Activated naive CD4-positive, alpha-beta T cell treated with anti-CD3 and anti-CD28 coated beads, Interleukin-2, amount 50 U/mL, for 16 hours (primary cell): ENCODE results near the gene TMEM253.

Experiments used
- DNase-seq: peaks from one replicate; pipeline ENCODE4 v3.0.0-alpha.2; 2020

The TMEM253 gene

DNA sequence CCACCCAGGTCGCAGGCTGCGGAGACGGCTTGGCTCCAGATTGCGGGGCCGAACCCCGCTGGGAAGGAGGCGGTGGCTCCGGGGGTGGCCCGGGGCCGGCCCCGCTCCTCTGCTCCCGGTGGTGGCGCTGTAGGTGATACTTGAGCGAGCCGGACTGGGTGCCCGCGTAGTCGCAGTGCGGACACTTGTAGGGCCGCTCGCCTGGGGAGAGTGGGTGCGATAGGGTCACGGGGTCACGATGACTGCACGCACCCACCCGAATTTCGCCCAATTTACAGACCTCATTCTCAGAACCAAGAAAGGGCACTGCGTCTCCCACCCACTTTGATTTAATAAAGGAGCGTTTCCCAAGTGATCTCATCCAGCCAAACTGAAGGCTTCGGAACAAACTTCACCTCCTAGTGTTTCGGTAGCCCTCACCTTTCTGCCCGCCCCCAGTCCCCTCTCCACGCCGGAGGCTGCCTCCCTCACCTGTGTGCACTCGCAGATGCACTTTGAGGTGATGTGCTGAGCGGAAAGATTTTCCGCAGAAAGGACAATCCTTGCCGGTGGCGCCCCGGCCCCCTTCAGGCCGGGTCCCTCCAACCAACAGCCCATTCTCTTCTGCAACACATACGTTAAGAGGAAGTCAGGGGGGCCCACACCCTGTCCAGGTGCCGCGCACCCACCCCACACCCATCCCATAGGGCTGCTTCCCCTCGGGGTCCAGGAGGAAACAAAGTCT lies 9.8 kb upstream of the TMEM253 start:
- DNase-seq: no peak

DNA sequence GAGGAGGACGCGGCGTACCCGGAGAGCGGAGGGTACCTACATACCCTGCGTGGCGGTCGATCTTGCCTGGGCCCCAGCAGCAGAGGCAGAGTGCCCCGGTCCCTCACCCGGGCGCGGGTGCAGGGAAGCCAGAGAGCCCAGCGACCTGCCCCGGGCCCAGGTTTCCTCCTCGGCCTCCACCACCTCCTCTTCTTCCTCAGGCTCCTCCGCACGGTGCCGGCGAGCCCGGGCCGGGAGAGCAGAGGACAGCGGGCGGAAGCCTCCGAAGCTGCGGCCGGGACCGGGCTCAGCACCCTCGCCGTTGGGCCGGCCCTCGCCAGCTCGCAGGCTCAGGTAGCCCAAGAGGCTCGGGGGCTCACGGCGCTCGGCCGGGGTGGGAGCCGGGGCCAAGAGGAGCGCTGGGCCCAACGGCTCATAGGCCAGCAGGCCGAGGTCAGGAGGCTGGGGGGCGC lies 9.0 kb upstream of the TMEM253 start:
- DNase-seq: no peak

DNA sequence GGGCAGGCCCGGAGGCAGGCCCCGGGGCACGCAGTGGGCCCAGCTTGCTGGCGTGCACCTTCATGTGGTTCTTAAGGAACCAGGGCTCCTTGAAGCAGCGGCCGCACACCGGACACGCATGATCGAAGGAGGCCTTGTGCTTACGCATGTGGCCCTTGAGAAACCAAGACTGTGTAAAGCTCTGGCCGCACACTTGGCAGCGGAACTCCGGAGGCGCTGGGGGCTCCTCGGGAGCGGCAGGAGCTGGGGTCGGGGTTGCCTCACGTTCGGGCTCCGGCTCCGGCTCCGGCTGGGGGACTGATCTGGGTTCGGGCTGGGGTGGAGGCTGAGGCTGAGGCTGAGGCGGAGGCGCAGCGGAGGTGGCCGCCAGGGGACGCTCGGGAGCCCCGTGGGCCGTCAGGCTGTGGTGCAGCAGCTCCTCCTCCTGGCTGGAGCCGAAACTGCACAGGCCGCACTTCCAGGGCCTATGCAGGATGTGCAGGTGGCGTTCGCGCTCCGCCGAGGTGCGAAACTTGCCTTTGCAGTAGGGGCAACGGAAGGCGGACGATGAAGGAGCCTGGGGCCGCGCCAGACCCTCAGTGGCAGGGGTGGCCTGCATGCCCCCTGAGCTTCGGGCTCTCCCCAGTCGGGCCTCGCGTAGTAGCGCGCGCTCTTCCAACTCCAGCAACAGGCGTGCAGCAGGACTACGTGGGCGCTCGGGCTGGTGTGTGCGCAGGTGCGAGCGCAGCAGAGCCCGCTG lies 8.4 kb upstream of the TMEM253 start:
- DNase-seq: peak; percentile 92

DNA sequence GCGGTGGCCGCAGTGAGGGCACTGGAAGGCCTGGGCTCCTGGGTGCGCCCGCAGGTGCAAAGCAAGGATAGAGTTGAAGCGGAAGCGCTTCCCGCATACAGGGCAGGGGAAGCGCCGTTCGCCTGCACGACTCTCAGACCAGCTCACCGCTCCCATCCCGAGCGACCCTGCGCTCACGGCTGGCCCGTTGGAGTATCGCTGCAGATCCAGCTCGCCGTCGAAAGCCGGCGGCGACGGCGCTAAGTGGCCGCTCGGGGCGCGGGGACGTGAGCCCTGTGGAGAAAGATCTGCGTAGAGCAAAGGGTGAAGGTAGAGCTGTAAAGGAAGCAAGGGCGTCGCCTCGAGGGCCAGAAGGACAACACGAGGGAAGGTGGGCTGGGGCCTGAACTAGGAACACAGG lies 7.8 kb upstream of the TMEM253 start:
- no peak for DNase-seq

DNA sequence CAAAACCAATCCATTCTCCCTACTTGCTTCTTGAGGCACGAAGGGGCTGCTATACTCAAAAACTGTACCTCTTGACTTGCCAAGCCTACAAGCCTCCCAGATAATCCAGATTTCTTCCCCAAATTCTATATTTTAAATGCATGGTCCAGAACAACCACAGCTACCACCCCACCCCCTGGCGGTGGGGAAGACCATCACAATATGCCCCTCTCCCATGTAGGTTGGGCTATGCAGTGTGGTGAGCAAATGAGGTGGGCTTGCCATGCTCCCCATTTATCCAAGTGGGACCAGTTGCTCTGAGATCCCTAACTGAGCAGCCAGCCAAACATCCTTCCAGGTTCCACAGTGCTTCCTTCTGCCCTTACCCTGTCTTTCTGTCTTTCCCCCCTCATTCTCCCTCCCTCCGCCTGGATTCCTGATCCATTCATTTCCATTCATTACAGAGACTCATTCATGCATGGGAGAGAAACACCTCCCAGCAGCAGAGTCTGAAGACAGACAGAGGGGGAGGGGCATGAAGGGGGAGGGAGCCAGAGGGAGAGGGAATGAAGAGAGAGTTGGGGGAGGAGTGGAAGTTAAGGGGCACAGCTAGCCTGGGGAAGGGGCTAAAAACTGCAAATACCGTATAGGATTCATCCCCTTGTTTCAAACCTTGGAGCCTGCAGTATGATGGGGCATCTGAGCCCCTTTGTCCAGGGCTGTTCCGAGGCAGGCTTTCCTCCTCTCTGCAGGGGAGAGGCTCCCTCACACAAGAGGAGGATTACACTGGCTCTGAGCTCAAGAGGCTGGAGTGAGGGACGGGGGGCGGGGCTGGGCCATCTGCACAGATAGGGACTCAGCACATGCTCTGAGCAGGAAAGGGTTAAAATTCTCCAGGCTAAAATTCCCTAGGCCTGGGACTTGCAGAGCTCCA lies 6.8 kb upstream of the TMEM253 start:
- DNase-seq: no peak

DNA sequence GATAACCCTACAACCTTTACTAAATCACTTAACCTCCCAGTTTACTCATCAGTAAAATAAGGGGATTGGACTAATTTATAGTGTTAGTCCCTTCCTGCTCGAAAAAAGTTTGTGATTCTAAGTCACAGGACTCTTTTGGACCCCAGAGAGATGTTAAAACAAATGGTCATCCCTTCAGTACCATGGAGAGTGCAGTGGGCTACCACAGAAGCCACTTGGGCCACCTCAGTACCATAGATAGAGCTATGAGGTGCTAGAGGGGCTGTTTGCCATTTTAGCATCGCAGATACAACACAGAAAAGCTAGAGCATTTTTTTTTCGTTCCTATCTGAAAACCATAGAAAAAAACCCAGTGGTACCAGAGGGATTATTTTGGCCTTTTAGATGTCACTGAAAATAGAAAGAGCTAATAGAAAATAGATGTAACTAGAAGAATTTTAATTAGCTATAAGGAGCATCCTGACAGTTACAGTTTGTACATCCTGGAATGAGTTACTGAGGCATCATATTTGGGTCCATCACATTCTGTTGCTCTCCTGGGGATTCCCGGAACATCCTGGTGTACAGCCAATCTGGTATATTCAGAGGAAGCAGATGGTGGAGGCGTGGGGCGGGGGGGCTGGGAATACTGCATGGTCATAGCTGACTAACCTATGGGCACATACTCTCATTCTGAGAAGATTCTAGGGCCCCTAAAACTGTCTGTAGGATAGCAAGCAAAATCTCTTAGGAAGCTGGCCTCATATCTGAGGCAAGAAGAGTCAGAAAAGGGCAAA lies 5.2 kb upstream of the TMEM253 start:
- no peak for DNase-seq

DNA sequence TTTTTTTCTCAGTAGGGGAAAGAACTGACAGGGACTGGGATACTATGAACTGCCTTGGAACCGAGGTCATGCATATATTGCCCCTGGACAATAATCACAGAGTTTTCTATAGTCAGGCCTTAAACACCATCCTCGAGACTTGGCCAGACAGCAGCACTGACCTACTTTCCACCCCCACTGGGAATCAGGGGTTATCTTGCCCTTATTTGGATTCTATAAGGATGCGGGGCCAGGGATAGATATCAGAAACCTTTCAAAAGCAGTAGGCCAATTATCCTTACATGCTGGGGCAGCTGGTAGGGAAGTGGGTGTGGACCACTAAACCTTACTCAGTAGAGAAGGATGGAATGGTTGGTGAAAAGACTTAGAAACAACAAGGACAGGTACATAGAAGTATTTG lies 4.4 kb upstream of the TMEM253 start:
- DNase-seq: no peak

DNA sequence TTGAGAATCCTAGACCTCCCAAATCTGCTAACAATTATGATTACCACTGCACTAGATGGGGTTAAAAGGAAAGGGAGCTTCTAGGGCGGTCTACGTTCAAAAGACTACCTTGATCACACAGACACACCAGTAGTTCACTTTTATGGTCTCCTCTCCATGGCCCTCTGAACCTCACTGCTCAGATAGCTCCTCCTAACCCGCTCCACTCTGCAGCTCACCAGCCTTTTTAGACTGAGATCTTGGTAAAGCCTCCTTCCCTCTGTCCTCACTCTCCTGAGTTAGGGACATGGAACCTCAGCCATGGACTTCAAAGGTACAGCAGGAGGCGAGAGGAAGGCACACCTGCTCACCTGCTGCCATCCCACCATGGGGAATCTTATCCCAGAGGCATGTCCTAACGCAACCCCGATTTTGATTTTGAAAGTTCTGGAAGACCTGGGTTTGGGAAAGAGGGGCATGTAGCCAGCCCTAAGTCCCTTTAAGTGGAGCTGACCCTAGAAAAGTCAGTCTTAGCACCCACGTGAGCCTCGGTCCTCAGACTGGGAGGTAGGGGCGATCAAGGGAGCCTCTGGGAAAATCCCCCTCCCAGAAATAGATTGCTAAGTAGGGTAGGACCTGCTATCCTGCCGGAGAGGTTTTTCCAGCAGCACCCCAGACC lies 3.8 kb upstream of the TMEM253 start:
- no peak for DNase-seq

DNA sequence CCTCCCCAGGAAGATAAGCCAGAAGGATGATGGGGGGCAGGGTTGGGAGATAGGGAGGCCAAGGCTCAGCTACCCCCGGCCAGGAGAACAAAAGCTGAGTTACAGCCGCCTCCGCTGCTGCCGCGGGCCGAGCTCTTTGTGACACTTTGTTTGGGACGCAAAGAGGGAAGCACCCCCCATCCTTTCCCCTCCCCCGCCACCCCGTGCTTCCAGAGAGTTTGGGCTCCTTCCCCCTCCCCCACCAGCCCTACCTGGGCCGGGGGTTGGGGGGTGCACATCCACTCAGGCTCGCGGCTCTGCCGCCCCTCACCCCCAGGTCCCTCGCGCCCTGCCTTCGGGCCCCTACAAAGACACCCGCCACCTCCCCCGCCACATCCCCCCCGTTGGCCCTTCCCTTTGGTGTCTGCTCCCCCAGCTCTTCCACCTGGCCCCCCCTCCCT lies 3.2 kb upstream of the TMEM253 start:
- no peak for DNase-seq

DNA sequence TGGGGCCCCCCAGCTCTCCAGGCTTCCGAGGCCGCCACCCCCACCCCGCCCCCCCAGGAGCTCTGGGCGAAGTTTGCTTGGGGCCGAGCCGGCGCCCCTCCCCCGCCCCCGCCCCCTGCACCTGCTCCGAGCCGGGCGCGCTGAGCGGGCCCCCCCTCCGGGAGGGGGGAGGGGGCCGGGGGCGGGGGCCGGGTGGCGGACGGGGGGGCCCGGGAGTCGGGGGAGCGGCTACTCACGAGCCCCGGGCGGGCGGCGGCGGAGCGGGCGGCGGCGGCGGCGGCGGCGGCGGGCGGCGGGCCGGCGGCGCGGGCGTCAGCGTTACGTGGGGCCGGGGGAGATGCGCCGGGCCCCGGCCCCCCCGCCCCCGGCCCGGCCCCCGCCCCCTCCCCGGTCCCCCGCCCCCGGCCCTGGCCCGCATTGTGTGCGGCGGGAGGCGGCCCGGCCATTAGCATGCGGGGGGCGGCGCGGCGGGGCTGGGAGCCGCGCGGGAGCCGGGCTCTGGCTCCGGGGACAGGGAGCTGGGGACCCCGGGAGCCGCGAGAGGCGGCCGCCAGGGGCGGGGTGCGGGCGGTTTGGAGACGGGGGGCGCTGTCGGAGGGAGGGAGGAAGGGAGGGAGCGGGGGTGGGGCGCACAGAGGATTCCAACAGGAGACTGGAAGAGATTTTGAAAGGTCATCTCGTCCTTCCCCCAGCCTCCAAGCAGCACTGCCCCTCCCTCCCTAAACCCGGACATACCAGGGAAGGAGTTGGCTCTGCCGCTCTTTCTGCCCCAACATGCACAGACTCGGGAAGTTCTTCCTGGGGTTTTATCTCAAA lies 2.6 kb upstream of the TMEM253 start, which contains the start of gene ZNF219:
Gene ZNF219, minus strand, starts transcription at position 580 of the 816 bp plus-strand sequence. CDS start 5,064 bp downstream, outside the sequence.
- DNase-seq: peak; percentile 35

DNA sequence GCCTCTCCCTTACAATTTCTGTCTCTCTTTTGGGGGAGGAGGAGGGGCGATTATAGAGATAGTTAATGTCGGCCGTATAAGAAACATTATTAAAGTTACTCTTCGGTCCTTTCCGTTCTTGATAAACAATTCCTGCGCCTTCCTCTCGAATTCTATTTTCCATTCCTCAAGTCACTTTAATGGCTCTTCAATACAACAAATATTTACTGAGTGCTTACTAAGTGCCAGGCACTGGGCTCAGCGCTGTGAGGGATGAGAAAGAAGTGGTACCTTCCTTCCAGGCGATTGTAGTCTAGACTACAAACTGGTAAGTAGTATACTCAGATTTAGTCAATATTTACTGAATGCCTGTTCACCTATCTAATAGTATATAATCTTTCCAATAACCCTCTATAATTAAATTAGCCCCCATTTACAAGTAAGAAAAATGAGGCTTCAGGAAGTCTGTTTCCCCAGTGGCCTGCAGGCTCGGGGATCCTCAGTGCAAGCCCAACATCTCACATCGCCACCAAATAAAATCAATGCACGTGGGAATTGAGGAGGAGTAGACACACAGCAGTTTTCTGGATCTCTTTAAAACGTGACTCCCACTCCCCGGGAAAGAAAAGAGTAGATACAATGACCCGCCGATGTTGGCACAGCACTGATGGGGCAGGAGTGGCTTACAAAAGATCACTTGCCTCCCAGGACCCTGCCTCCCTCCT lies 1.8 kb upstream of the TMEM253 start:
- DNase-seq: no peak

DNA sequence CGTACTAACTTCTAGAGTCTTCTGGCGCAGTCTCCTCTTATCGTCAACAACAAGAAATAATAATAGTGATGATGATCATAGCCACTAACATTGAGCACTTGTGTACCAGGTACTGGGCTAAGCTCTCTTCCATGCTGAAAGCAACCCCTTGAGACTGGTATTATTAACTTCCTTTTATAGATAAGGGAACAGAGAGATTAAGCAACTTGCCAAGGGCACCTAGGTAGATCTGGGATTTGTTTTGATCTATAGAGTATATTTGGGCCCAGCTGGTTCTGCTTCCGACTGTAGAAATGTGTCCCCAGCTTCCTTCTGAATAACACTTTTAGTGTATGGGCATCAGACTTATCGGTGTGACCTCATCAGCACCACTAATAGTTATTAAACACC lies 1.3 kb upstream of the TMEM253 start:
- no peak for DNase-seq

DNA sequence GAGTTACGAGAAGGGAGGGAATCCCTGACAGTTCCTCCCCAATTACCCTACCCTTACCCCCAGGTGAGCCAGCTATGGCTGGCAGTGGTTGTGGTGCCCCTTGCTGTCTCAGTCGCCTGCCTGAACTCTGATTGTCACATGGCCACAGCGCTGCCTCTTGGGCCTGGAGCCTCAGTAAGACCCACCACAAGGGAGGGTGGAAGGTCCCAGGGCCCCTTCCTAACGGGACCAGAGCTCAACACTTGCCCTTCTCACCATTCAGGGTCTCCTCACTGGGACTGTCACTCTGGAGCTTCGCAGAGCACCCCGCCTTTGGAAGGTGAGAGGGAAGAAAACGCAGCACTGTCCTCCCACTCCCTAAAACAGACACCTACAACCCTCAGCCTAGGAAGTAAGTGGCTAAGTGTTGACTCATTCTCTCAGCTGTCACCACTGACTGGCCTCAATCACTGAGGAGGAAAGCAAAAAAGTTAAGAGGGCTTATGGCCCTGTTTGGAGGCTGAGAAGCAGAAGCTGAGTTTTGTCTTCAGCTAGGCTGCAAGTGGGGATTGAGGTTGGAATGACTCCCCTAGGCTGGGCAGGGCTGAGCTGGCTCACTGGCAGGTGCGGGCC lies 1.0 kb downstream of the TMEM253 start:
- DNase-seq: no peak

DNA sequence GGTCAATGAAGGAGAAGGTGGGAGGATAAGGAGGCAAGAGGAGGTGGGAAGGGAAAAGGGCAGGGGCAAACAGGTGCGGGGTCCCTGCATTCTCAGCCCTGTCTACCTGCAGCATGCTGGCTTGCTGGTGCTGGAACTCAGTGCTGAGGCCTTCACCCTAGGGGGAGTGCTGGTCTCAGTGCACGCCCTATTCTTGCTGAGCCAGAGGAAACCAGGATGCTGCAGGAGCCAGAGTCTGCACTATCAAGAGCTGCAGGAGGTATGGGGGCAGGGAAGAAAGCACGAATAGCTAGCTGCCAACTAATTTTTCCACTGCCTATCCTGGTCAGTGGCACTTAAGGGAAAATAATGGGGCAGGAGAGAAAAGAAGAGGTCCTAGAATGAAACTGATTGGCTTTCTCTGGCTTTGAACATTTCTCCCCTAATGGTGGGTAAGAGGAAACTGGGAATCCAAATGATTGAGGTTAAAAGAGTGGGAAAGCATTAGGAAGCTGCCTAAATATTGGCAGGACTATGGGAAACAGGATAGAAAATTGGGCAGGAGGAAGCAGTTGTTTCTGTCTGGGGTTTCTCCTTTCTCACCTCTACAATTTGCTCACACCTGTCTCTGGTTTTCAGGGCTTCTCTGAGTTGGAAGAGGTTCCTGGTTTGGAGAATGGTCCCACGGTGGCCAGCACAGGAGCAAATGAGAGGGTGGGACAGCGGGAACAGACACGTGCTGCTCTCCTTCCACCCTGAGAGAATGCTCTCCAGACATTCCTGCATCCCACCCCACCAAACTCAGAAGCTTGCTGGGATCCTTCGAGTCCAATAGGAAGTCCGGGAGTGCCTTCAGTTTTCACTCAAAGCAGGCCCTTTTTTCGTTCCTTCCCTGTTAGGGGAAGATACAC lies 1.9 kb downstream of the TMEM253 start:
- no peak for DNase-seq

DNA sequence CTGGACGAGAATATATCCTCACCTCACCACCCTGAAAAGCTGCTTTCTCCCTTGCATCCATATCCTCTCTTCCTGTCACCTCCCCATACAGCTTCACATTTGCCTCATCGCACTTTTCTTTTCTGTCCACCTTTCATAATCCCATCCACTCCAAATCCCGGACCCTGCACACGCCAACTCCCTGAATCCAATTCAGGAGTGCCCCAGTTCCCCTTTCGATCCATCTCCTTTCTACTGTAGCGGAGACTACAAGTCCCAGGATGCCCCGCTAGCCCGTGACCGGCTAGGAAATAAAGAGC lies 2.5 kb downstream of the TMEM253 start:
- DNase-seq: no peak

DNA sequence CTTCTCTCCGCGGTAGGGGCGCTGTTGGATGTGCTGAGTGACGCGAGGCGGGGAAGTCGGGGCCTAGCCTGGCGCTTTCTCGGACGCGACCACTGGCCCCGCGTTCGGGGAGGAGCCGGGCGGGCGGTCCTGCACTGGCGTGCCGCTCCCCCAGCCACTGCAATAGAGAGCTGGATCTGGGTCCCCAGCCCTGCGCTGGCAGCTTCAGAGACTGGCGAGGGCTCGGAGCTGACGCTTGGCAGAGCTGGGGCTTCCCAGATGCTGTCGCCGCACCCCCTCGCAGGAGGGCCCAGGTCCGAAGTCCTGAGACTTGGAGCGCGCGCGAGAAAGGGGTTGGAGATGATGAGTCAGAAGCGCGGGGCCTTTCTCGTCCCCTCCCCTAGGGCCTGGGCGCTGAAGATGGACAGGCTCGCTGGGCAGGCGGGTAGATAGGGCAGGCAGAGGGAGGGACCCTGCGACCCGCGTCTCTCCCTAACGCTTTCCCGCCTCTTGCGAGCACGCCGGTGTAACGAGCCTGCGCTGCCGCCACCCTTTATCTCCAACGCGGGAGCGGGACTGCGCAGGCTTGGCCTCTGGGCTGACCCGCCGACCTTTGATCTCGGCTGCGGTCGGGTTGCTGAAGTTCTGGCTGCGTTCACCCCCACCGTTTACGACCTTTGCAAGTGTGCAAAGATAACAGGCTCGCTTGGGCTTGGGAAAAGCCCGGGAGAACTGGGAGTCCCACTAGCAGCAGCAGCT lies 3.0 kb downstream of the TMEM253 start:
- DNase-seq: peak; percentile 95

DNA sequence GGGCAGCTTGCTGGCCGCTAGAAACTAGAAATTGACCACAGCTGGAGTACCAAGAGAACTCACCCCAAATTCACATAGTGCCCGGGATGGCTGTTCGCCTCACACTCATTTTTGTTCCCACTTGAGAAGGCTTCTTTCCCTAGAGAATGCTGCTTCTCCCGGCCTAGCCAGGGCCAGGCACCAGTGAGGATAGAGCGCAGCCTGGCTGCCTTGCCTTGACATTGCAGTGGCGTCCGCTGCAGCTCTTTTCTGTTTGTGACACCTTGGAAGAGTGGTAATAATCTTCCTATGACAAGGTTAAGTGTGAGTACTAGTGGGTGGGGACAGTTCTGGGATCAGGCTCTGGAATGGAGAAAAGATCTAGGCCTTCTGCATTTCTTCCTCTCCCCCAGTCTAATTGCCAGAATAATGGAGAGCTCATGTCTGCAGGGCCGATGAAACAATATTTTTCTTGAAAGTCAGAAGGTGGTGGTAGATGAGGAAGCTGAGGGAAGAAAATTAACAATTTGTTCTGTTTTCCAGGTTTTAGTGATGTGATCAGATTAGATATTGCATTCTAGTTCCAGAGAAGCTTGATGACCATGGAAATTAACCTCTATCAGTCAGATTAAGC lies 3.7 kb downstream of the TMEM253 start:
- peak; percentile 70 for DNase-seq

DNA sequence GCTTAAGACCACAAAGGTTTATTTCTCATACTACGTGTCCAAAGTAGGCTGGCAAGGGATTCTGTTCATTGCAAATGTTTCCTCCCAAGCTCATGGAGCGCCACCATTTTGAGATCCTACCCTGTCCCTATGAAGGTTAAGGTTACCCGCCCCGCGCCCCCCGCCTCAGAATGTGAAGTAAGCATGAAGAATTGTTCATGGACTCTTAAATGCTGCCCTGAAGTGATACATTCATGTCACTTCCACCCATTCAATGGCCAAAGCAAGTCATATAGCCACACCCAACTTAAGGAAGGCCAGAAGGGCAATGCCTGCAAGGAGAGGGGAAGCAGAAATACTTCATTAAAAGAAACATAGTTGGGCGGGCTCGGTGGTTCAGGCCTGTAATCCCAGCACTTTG lies 4.2 kb downstream of the TMEM253 start:
- no peak for DNase-seq
